Lung (tissue), 12 donors: Measurements from ENCODE around the gene HS6ST3. TPM values are rescaled to one million over a fixed set of nuclear protein-coding genes. Genes with fewer than 3 reads are reported as not detected.

Experiments
- ATAC-seq: fragments of 200-7000 bp; cut with Tn5 transposase; one replicate; pipeline ENCODE4 v1.9.1; 2020; ENCODE audit warnings: moderate number of reproducible peaks; ENCODE audit not compliant: insufficient read depth, low FRiP score
- DNase-seq, 3 donors: peaks; one replicate each; pipeline ENCODE4 v3.0.0-alpha.2; 2013 to 2017
- H3K27ac ChIP-seq, 2 donors: one replicate each; pipeline ENCODE4 v1.5.1; 2013; ENCODE audit warnings: mild to moderate bottlenecking in 2 of 2, moderate library complexity in 2 of 2, control low read depth in 1 of 2, inconsistent platforms in 1 of 2, low read depth in 1 of 2, low read length in 1 of 2
- H3K27me3 ChIP-seq, 3 donors: one replicate each; pipeline ENCODE4 v1.5.1; 2013; ENCODE audit warnings: low read length in 2 of 3; ENCODE audit not compliant: control insufficient read depth in 3 of 3, insufficient read depth in 3 of 3
- H3K36me3 ChIP-seq, 4 donors: one replicate each; pipeline ENCODE4 v1.5.1; 2013; ENCODE audit warnings: low read length in 4 of 4, mild to moderate bottlenecking in 1 of 4, moderate library complexity in 1 of 4; ENCODE audit not compliant: control insufficient read depth in 4 of 4, insufficient read depth in 4 of 4
- H3K4me1 ChIP-seq, 5 donors: one replicate each; pipeline ENCODE4 v1.5.1; 2013; ENCODE audit warnings: low read length in 5 of 5, mild to moderate bottlenecking in 2 of 5, moderate library complexity in 1 of 5; ENCODE audit not compliant: control insufficient read depth in 5 of 5, insufficient read depth in 5 of 5
- H3K4me3 ChIP-seq: one replicate; pipeline ENCODE4 v1.5.1; 2013; ENCODE audit warnings: mild to moderate bottlenecking, control low read depth, moderate library complexity
- H3K9ac ChIP-seq, 2 donors: one replicate each; pipeline ENCODE4 v1.5.1; 2013; ENCODE audit warnings: low read length in 2 of 2, control low read depth in 1 of 2; ENCODE audit not compliant: insufficient read depth in 1 of 2
- H3K9me3 ChIP-seq, 4 donors: one replicate each; pipeline ENCODE4 v1.5.1; 2013; ENCODE audit warnings: low read length in 3 of 4, mild to moderate bottlenecking in 1 of 4, moderate library complexity in 1 of 4; ENCODE audit not compliant: control insufficient read depth in 4 of 4, insufficient read depth in 3 of 4
- WGBS, 2 donors: extraction: QIAGEN DNeasy Blood & Tissue Kit; methylation state at CpG; one replicate each; pipeline ENCODE4 v1.1.7; 2013; 5-methylcytosine and 5-hydroxymethylcytosine counted together
- polyA plus RNA-seq, 2 donors: library from polyadenylated mRNA; stranded (reverse); fragments of 200-250 nt; gene quantifications; one replicate each; pipeline ENCODE4 v1.2.1, GENCODE V29; 2013
- total RNA-seq, 2 donors: library from RNA; depleted of rRNA in 1 of 2; stranded (reverse); fragments of >200 nt in 1 of 2; gene quantifications; one replicate each; pipeline ENCODE4 v1.2.1, GENCODE V29; 2014 to 2021
- TF ChIP-seq, protein P1 (sequence below): IDR thresholded peaks from 2 replicates; pipeline ENCODE4 v1.5.1; 2012; ENCODE audit warnings: mild to moderate bottlenecking; ENCODE audit errors: control extremely low read depth, extremely low read depth
- donor health status: control.
- donor health status: control.
- donor health status: Bipolar disorder and iron deficiency.
- donor health status: healthy.
- donor health status: DM: yes; HTN: yes; CAD: no.

The HS6ST3 gene
- total and polyA plus RNA-seq, 4 donors, result 0.01 to 0.17 (median 0.04) TPM

DNA sequence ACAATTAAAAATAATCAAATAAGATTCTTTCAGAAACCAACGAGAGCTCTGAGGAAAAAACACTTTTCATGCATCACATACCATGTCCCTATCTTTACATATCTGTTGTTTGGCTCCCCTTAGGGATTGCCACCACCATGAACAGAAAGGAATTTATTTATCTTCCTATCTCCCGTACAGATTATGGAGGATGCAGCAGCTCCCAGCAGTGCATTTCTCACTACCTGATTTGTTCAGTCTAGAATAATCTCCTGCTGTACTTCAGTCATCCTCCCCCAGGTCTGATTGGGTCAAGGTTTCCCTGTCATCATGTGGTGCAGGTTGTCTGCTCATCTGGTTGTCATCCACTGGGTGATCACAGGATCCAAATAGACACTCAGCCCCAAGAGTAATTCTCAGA, 453.1 kb downstream of the HS6ST3 start:
- ATAC-seq (no peak), DNase-seq (no peak)
- Histone ChIP-seq H3K4me1 (no peaks in the 10 kb centered on the region), H3K27me3 (no peaks in the 10 kb centered on the region), H3K4me3 (no peak overlapping the region), H3K9me3 (peaks cover 0 to 4% (median 0%) of the 10 kb centered on the region in 4 donors), H3K9ac (no peak overlapping the region), H3K27ac (no peak overlapping the region), H3K36me3 (no peaks in the 10 kb centered on the region)
- TF ChIP-seq, protein P1, sequence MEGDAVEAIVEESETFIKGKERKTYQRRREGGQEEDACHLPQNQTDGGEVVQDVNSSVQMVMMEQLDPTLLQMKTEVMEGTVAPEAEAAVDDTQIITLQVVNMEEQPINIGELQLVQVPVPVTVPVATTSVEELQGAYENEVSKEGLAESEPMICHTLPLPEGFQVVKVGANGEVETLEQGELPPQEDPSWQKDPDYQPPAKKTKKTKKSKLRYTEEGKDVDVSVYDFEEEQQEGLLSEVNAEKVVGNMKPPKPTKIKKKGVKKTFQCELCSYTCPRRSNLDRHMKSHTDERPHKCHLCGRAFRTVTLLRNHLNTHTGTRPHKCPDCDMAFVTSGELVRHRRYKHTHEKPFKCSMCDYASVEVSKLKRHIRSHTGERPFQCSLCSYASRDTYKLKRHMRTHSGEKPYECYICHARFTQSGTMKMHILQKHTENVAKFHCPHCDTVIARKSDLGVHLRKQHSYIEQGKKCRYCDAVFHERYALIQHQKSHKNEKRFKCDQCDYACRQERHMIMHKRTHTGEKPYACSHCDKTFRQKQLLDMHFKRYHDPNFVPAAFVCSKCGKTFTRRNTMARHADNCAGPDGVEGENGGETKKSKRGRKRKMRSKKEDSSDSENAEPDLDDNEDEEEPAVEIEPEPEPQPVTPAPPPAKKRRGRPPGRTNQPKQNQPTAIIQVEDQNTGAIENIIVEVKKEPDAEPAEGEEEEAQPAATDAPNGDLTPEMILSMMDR, result no peak
- WGBS, 2 donors, result 77 to 80% methylated on average over 2 of the region's 2 CpGs

DNA sequence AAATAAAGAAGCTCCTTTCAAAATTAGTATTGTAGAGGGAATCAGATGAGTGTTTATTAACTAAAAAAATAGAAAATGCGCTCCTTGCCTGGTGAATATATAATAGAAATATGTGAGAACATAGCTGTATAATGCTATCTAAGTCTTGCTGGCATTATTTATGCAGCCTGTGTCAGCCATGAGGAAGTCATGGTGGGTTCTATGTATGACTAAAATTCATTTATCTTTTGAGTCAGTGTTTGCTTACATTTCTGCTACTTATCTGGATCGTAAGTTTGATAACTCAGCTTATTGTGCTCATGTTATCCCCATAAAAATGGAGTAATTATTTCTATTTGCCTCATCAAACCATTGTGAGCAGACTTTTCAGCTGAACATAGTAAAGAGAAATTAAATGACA, 455.1 kb downstream of the HS6ST3 start:
- TF ChIP-seq, protein P1, result no peak
- H3K27ac ChIP-seq, result no peak overlapping the region
- H3K9me3 ChIP-seq, result peaks cover 0 to 4% (median 0%) of the 10 kb centered on the region in 4 donors
- DNase-seq (no peak), ATAC-seq (no peak)
- 61 to 86% methylated on average over 2 of the region's 2 CpGs for WGBS, 2 donors
- H3K36me3 ChIP-seq, result no peaks in the 10 kb centered on the region
- H3K4me3 ChIP-seq, result no peak overlapping the region
- H3K27me3 ChIP-seq, result no peaks in the 10 kb centered on the region
- no peak overlapping the region for H3K9ac ChIP-seq
- peaks cover 0 to 3% (median 0%) of the 10 kb centered on the region in 5 donors for H3K4me1 ChIP-seq

DNA sequence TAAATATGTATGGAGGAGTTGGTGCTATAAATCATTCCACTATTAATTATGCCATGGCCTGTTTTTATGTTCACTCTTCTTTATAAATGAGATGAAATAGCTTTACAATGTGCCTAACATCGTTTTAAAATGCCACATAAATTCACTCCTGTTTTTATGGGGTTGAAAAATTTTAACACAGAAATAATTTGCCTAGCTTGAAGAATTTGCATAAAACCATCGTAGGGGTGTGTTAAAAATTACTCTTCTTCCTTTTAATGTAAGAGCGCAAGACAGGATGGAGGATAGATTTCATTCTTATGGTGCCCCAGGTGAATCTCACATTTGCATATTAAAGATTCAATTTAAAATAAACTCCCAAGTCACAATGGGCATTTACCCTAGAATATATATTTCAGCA, 456.6 kb downstream of the HS6ST3 start:
- no peaks in the 10 kb centered on the region for H3K27me3 ChIP-seq
- peaks cover 0 to 4% (median 0%) of the 10 kb centered on the region in 4 donors for H3K9me3 ChIP-seq
- H3K36me3 ChIP-seq, result no peaks in the 10 kb centered on the region
- H3K4me1 ChIP-seq, result peaks cover 0 to 7% (median 0%) of the 10 kb centered on the region in 5 donors
- no peak overlapping the region for H3K9ac ChIP-seq
- no peak for ATAC-seq
- no peak for DNase-seq
- WGBS, 2 donors, result 86 to 89% methylated on average over 3 of the region's 3 CpGs
- H3K27ac ChIP-seq, result no peak overlapping the region
- H3K4me3 ChIP-seq, result no peak overlapping the region
- TF ChIP-seq, protein P1, result no peak

DNA sequence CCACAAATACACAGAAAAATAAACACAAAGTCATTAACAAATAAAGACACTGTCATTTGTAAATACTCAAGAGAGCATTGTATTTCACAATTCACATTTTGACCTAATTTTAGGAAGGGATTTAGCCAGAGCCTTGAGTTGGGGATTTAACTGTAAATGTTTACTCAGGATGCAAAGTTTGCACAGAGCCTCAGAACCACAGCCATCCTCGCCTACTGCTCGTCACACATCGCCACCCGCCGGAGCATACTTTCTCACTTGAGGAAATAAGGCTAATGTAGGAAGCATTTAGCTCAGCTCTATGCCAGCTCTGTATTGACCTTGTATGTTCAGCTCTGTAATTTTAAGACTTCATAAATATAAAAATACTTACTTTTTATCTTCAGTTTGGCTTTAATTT, 461.6 kb downstream of the HS6ST3 start:
- 40 to 45% methylated on average over 5 of the region's 5 CpGs for WGBS, 2 donors
- H3K9ac ChIP-seq, result no peak overlapping the region
- TF ChIP-seq, protein P1, result no peak
- H3K27me3 ChIP-seq, result no peaks in the 10 kb centered on the region
- H3K4me3 ChIP-seq, result no peak overlapping the region
- H3K9me3 ChIP-seq, result no peaks in the 10 kb centered on the region
- ATAC-seq, result no peak
- peaks cover 0 to 17% (median 0%) of the 10 kb centered on the region in 5 donors for H3K4me1 ChIP-seq
- no peaks in the 10 kb centered on the region for H3K36me3 ChIP-seq
- peak; percentile 57 to 89 (median 78) for DNase-seq
- H3K27ac ChIP-seq, result no peak overlapping the region
